OCI-LY7 (cell line): Measurements from ENCODE around the gene ERN1. TPM values are rescaled to one million over a fixed set of nuclear protein-coding genes. Genes with fewer than 3 reads are reported as not detected.

Source experiments
- BruUV-seq: library from RNA; stranded (reverse); fragments of 400-500 nt; replicated peaks from 2 replicates; lab custom pipeline; 2021; lab: Mats Ljungman, UMichigan
- CTCF ChIA-PET: fragments of 300-600 bp; sonication (Branson Sonifier 250); formaldehyde crosslinking; loops from one replicate; lab custom pipeline; 2022; ENCODE audit warnings: antibody characterized with exemption; ENCODE audit not compliant: unreplicated experiment; lab: Charles Lee
- POLR2A ChIA-PET: fragments of 300-600 bp; sonication (Branson Sonifier 250); formaldehyde crosslinking; loops from one replicate; lab custom pipeline; 2022; ENCODE audit warnings: antibody characterized with exemption; lab: Charles Lee
- DNase-seq: peaks from one replicate; pipeline ENCODE4 v3.0.0-alpha.2; 2015; ENCODE audit warnings: low spot score
- H2AFZ ChIP-seq: fragments of 200-600 bp; sonication (generic), shearing (Covaris generic); 2 replicates; pipeline ENCODE4 v1.6.1; 2014; ENCODE audit warnings: mild to moderate bottlenecking, antibody characterized with exemption, low read length, moderate library complexity
- H3K27ac ChIP-seq: fragments of 200-600 bp; sonication (generic); 2 replicates; pipeline ENCODE4 v1.5.1; 2014; ENCODE audit warnings: mixed run types, low read depth, mild to moderate bottlenecking, moderate library complexity, low read length, inconsistent platforms; ENCODE audit not compliant: poor library complexity, severe bottlenecking
- H3K36me3 ChIP-seq: fragments of 200-600 bp; sonication (generic); 2 replicates; pipeline ENCODE4 v1.6.1; 2014; ENCODE audit warnings: mild to moderate bottlenecking, antibody characterized with exemption, low read length, moderate library complexity, mixed read lengths; ENCODE audit not compliant: insufficient read depth
- H3K4me1 ChIP-seq: fragments of 200-600 bp; sonication (generic); 2 replicates; pipeline ENCODE4 v1.5.1; 2014; ENCODE audit warnings: mild to moderate bottlenecking, low read length; ENCODE audit not compliant: insufficient read depth, poor library complexity, severe bottlenecking
- H3K4me2 ChIP-seq: fragments of 200-600 bp; sonication (generic); 2 replicates; pipeline ENCODE4 v1.6.1; 2014; ENCODE audit warnings: mild to moderate bottlenecking, low read length
- H3K4me3 ChIP-seq: fragments of 200-600 bp; sonication (generic); 2 replicates; pipeline ENCODE4 v1.5.1; 2014; ENCODE audit warnings: mild to moderate bottlenecking, low read depth, low read length; ENCODE audit not compliant: poor library complexity, severe bottlenecking
- H3K79me2 ChIP-seq: fragments of 200-600 bp; sonication (generic); 2 replicates; pipeline ENCODE4 v1.6.1; 2016; ENCODE audit warnings: low read depth, mild to moderate bottlenecking, low read length, moderate library complexity, mixed read lengths; ENCODE audit not compliant: insufficient read depth
- H3K9me2 ChIP-seq: fragments of 200-600 bp; sonication (generic); 2 replicates; pipeline ENCODE4 v1.6.1; 2016; ENCODE audit warnings: mild to moderate bottlenecking, low read length, mixed read lengths; ENCODE audit not compliant: insufficient read depth
- H3K9me3 ChIP-seq: fragments of 200-600 bp; sonication (generic); 2 replicates; pipeline ENCODE4 v1.6.1; 2014; ENCODE audit warnings: mild to moderate bottlenecking, mixed run types, low read length, mixed read lengths
- H4K20me1 ChIP-seq: fragments of 200-600 bp; sonication (generic); 2 replicates; pipeline ENCODE4 v1.6.1; 2014; ENCODE audit warnings: mild to moderate bottlenecking, antibody characterized with exemption, low read length, moderate library complexity, mixed read lengths; ENCODE audit not compliant: insufficient read depth
- CTCF ChIP-seq: fragments of 200-600 bp; sonication (generic); conservative IDR thresholded peaks from 2 replicates; pipeline ENCODE4 v1.5.1; 2014; ENCODE audit warnings: mild to moderate bottlenecking, antibody characterized with exemption, low read length, moderate library complexity, mixed read lengths
- EZH2phosphoT487 ChIP-seq: fragments of 200-600 bp; sonication (generic); IDR thresholded peaks from 2 replicates; pipeline ENCODE4 v1.6.1; 2018; ENCODE audit warnings: low read depth, borderline replicate concordance, mild to moderate bottlenecking, mixed run types, antibody characterized with exemption, low read length, moderate library complexity, mixed read lengths
- intact Hi-C: fragments of 100-400 bp; cut with micrococcal nuclease; formaldehyde crosslinking; loops from one replicate; pipeline ENCODE4 v1.10.0; 2022; ENCODE audit not compliant: unreplicated experiment
- total RNA-seq, 2 experiments: library from RNA; depleted of rRNA in 1 of 2; stranded (reverse); fragments of >200 nt in 1 of 2; shearing (Covaris generic) in 1 of 2; gene quantifications; 2 replicates each; pipeline ENCODE4 v1.2.3, GENCODE V29; 2014 to 2022

The ERN1 gene
- total RNA-seq, 2 experiments from 2014 or later: 22.0 to 70.3 TPM

GRCh38 chr17:64095144-64095882 is 34.6 kb downstream of the ERN1 start:
- H3K36me3 ChIP-seq: peaks cover 49% of the 10 kb centered on the region
- H3K4me2 ChIP-seq: peak overlapping the region; percentile 15; the same call in 1 of the 2 replicates
- no peaks in the 10 kb centered on the region for H4K20me1 ChIP-seq
- H3K27ac ChIP-seq: no peak overlapping the region
- H3K9me2 ChIP-seq: no peaks in the 10 kb centered on the region
- DNase-seq: no peak
- no peak overlapping the region for H3K4me3 ChIP-seq
- peaks cover 44% of the 10 kb centered on the region for H3K4me1 ChIP-seq
- H2AFZ ChIP-seq: no peak overlapping the region
- no TSS peak for BruUV-seq
- ChIA-PET POLR2A (interaction anchor here (1.0 to 2.1 kb wide), 3 partner anchors 7 to 29 kb away, joined by 3 to 9 read pairs (median 3); no protein-coding TSS in a partner anchor), CTCF (interaction anchor here (1.1 kb wide), 1 partner anchor 32 kb away, joined by 4 read pairs; no protein-coding TSS in a partner anchor)
- intact Hi-C loops: no loop called here
- TF ChIP-seq CTCF: no peak
- no peak for TF ChIP-seq EZH2phosphoT487
- H3K79me2 ChIP-seq: no peaks in the 10 kb centered on the region
- H3K9me3 ChIP-seq: no peaks in the 10 kb centered on the region

GRCh38 chr17:64094412-64094811 is 35.5 kb downstream of the ERN1 start:
- Histone ChIP-seq H3K4me3 (no peak overlapping the region), H2AFZ (no peak overlapping the region), H3K4me2 (no peak overlapping the region), H3K27ac (no peak overlapping the region), H3K4me1 (peaks cover 50% of the 10 kb centered on the region), H3K9me2 (no peaks in the 10 kb centered on the region), H3K79me2 (no peaks in the 10 kb centered on the region), H3K36me3 (peaks cover 49% of the 10 kb centered on the region), H4K20me1 (no peaks in the 10 kb centered on the region), H3K9me3 (no peaks in the 10 kb centered on the region)
- BruUV-seq: no TSS peak
- intact Hi-C loops: no loop called here
- TF ChIP-seq CTCF: no peak
- no peak for TF ChIP-seq EZH2phosphoT487
- ChIA-PET POLR2A (interaction anchor here (1.3 kb wide), 1 partner anchor 30 kb away, joined by 3 read pairs; no protein-coding TSS in a partner anchor), CTCF (interaction anchor here (1.1 kb wide), 1 partner anchor 31 kb away, joined by 4 read pairs; no protein-coding TSS in a partner anchor)
- DNase-seq: no peak

GRCh38 chr17:64092952-64093451 is 36.9 kb downstream of the ERN1 start:
- Histone ChIP-seq H3K9me2 (no peaks in the 10 kb centered on the region), H3K4me1 (peaks cover 56% of the 10 kb centered on the region), H4K20me1 (no peaks in the 10 kb centered on the region), H3K79me2 (no peaks in the 10 kb centered on the region), H3K36me3 (peaks cover 46% of the 10 kb centered on the region), H3K4me2 (no peak overlapping the region), H3K27ac (no peak overlapping the region), H3K4me3 (no peak overlapping the region), H3K9me3 (no peaks in the 10 kb centered on the region), H2AFZ (no peak overlapping the region)
- ChIA-PET POLR2A (interaction anchor here (0.6 to 1.8 kb wide), 7 partner anchors 9 to 114 kb away, joined by 3 to 6 read pairs (median 4); no protein-coding TSS in a partner anchor), CTCF (no interaction called here)
- TF ChIP-seq CTCF (no peak), EZH2phosphoT487 (no peak)
- intact Hi-C loops: no loop called here
- DNase-seq: no peak
- no TSS peak for BruUV-seq
